CD4-positive, alpha-beta memory T cell (primary cell): ENCODE data around the gene CACHD1. TPM values are rescaled to one million over a fixed set of nuclear protein-coding genes. Genes with fewer than 3 reads are reported as not detected.

Source experiments
- CTCF ChIA-PET: fragments of 350-600 bp; sonication (Branson Sonifier 250); formaldehyde crosslinking; loops from one replicate; lab custom pipeline; 2021; ENCODE audit warnings: inconsistent platforms; ENCODE audit not compliant: partially characterized antibody; lab: Charles Lee
- POLR2A ChIA-PET: fragments of 350-600 bp; sonication (Branson Sonifier 250); formaldehyde crosslinking; loops from one replicate; lab custom pipeline; 2021; ENCODE audit not compliant: partially characterized antibody; lab: Charles Lee
- DNase-seq, 5 donors: peaks; one replicate each; pipeline versions ENCODE4 v3.0.0 to v3.0.0-alpha.2; 2020 to 2022; ENCODE audit warnings: mixed read lengths in 1 of 5
- H3K27ac ChIP-seq: one replicate; pipeline ENCODE4 v1.7.0; 2013; ENCODE audit warnings: low read depth, low read length
- H3K27me3 ChIP-seq: 2 replicates; pipeline ENCODE4 v1.7.0; 2013; ENCODE audit warnings: mild to moderate bottlenecking, low read length, moderate library complexity; ENCODE audit not compliant: insufficient read depth
- H3K36me3 ChIP-seq: 2 replicates; pipeline ENCODE4 v1.7.0; 2013; ENCODE audit warnings: mild to moderate bottlenecking, low read length, moderate library complexity; ENCODE audit not compliant: insufficient read depth
- H3K4me1 ChIP-seq: 2 replicates; pipeline ENCODE4 v1.7.0; 2013; ENCODE audit warnings: mild to moderate bottlenecking, low read length, moderate library complexity; ENCODE audit not compliant: insufficient read depth
- H3K4me3 ChIP-seq, 2 donors: one replicate each; pipeline ENCODE4 v1.7.0; 2013; ENCODE audit warnings: low read length in 2 of 2, mild to moderate bottlenecking in 1 of 2
- H3K9me3 ChIP-seq, 2 donors: one replicate each; pipeline ENCODE4 v1.7.0; 2013; ENCODE audit warnings: low read length in 2 of 2, control low read depth in 1 of 2; ENCODE audit not compliant: control insufficient read depth in 1 of 2
- H3K27ac Mint-ChIP-seq, 7 donors: one replicate each; pipeline ENCODE4 v1.8.0; 2020 to 2021; ENCODE audit warnings: mixed read lengths in 7 of 7, mild to moderate bottlenecking in 6 of 7, inconsistent platforms in 3 of 7, moderate library complexity in 3 of 7
- H3K27me3 Mint-ChIP-seq, 2 donors: one replicate each; pipeline ENCODE4 v1.8.0; 2020 to 2021; ENCODE audit warnings: mixed read lengths in 2 of 2
- H3K36me3 Mint-ChIP-seq, 2 donors: one replicate each; pipeline ENCODE4 v1.8.0; 2020 to 2021; ENCODE audit warnings: mixed read lengths in 2 of 2, inconsistent platforms in 1 of 2, mild to moderate bottlenecking in 1 of 2
- H3K4me1 Mint-ChIP-seq, 4 donors: one replicate each; pipeline ENCODE4 v1.8.0; 2020 to 2021; ENCODE audit warnings: mixed read lengths in 4 of 4, mild to moderate bottlenecking in 1 of 4
- H3K4me3 Mint-ChIP-seq, 8 donors: one replicate each; pipeline ENCODE4 v1.8.0; 2020 to 2021; ENCODE audit warnings: mixed read lengths in 8 of 8, mild to moderate bottlenecking in 7 of 8, moderate library complexity in 6 of 8, inconsistent platforms in 3 of 8
- H3K9me3 Mint-ChIP-seq, 8 donors: one replicate each; pipeline ENCODE4 v1.8.0; 2020 to 2021; ENCODE audit warnings: mixed read lengths in 8 of 8, mild to moderate bottlenecking in 5 of 8, inconsistent platforms in 3 of 8, moderate library complexity in 1 of 8
- intact Hi-C: fragments of 100-400 bp; cut with micrococcal nuclease; formaldehyde crosslinking; loops from one replicate; pipeline ENCODE4 v1.15.1; 2023
- polyA plus RNA-seq, 2 donors: library from polyadenylated mRNA; unstranded; fragments of 300-500 nt; fragmentation: Illumina TruSeq; gene quantifications; one replicate each; pipeline ENCODE4 v1.2.3, GENCODE V29; 2021
- total RNA-seq, 2 experiments: library from RNA; stranded (reverse); gene quantifications; one replicate each; pipeline ENCODE4 v1.2.3, GENCODE V29; 2021

The CACHD1 gene
- total and polyA plus RNA-seq, 4 experiments from 2014 or later: 0.11 to 0.17 TPM; not detected in 2

DNA sequence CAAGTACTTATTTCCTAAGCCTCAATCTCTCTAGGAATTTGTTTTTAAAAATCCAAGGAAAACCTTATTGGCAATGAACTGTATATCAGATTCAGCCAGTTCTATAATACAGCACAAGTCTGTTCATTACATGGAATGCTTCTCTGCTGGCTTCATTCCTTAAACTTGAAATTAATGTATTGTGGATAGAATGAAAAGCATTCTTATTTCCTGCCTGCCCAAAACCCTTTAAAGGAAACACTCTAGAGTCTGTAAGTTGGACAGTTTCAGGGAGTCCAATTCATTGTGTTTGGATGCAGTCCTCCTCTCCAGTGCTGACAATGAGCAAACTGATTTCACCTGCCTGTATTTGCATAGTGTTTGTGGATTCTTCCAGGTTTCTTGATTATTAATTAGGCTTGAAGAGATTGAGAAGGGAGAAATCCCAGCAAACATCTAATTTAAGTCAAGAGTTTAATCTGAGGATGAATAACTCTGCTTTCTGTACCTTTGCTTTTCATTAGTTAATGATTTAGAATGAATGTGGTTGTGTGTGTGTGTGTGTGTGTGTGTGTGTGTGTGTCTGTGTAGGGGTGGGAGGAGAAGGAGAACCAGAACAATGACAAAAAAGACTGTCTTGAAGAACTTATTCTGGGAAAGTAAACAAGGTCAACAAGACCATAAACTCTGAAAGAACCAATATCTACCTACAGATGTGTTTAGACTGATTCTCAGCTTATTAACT, 61.2 kb downstream of the CACHD1 start:
- Mint-ChIP-seq H3K36me3 (no peaks in the 10 kb centered on the region), H3K4me3 (peak overlapping the region in 1 of 8 donors; percentile 36), H3K4me1 (no peaks in the 10 kb centered on the region), H3K9me3 (peaks cover 0 to 4% (median 0%) of the 10 kb centered on the region in 8 donors), H3K27me3 (peaks cover 4 to 7% of the 10 kb centered on the region in 2 donors), H3K27ac (peak overlapping the region in 1 of 7 donors; percentile 17)
- CTCF ChIA-PET: no interaction called here
- Histone ChIP-seq H3K27me3 (no peaks in the 10 kb centered on the region), H3K4me1 (no peaks in the 10 kb centered on the region), H3K27ac (no peak overlapping the region), H3K36me3 (no peaks in the 10 kb centered on the region), H3K4me3 (no peak overlapping the region), H3K9me3 (no peaks in the 10 kb centered on the region)
- POLR2A ChIA-PET: no interaction called here
- DNase-seq: no peak
- intact Hi-C loops: no loop called here

DNA sequence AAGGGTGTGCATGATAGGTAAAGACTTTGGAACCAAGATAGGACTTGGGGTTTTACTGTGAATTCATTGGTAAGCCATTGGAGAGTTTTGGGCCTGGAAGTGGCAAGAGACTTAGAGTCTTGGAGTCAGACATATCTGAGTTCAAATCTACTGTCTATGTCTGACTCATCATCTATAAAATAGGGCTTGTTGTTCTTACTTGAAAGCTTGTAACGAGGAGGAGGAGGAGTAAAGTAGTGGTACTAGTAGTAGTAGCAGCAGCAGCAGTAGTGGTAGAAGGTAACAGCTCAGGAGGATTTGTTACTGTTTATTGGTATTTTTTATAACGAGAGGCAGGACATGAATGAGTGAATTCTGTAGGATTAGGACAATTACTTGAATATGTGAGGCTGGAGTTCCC, 62.7 kb downstream of the CACHD1 start:
- Histone ChIP-seq H3K4me1 (no peaks in the 10 kb centered on the region), H3K4me3 (no peak overlapping the region), H3K9me3 (no peaks in the 10 kb centered on the region), H3K36me3 (no peaks in the 10 kb centered on the region), H3K27ac (no peak overlapping the region), H3K27me3 (no peaks in the 10 kb centered on the region)
- POLR2A ChIA-PET: no interaction called here
- H3K36me3 Mint-ChIP-seq: no peaks in the 10 kb centered on the region
- no peak for DNase-seq
- H3K27me3 Mint-ChIP-seq: peaks cover 2 to 7% of the 10 kb centered on the region in 2 donors
- CTCF ChIA-PET: no interaction called here
- no peak overlapping the region for H3K4me3 Mint-ChIP-seq
- H3K4me1 Mint-ChIP-seq: no peaks in the 10 kb centered on the region
- intact Hi-C loops: no loop called here
- H3K9me3 Mint-ChIP-seq: peaks cover 0 to 4% (median 0%) of the 10 kb centered on the region in 8 donors
- no peak overlapping the region for H3K27ac Mint-ChIP-seq

- ChIA-PET CTCF (no interaction called here), POLR2A (no interaction called here)
- Mint-ChIP-seq H3K27me3 (peaks cover 6 to 7% of the 10 kb centered on the region in 2 donors), H3K4me1 (peaks cover 8 to 13% (median 9%) of the 10 kb centered on the region in 4 donors), H3K36me3 (no peaks in the 10 kb centered on the region), H3K4me3 (no peak overlapping the region), H3K27ac (no peak overlapping the region), H3K9me3 (peaks cover 0 to 4% (median 0%) of the 10 kb centered on the region in 8 donors)
- no peak for DNase-seq
- intact Hi-C loops: no loop called here
- Histone ChIP-seq H3K27ac (no peak overlapping the region), H3K4me1 (peaks cover 14% of the 10 kb centered on the region), H3K27me3 (no peaks in the 10 kb centered on the region), H3K36me3 (no peaks in the 10 kb centered on the region), H3K9me3 (no peaks in the 10 kb centered on the region), H3K4me3 (no peak overlapping the region)
These were observed 66.3 kb downstream of the CACHD1 start for GRCh38 chr1:64535938-64536835.

- peaks cover 6 to 7% of the 10 kb centered on the region in 2 donors for H3K27me3 Mint-ChIP-seq
- peaks cover 14% of the 10 kb centered on the region for H3K4me1 ChIP-seq
- ChIA-PET POLR2A (no interaction called here), CTCF (no interaction called here)
- no peaks in the 10 kb centered on the region for H3K9me3 ChIP-seq
- H3K36me3 Mint-ChIP-seq: no peaks in the 10 kb centered on the region
- H3K27me3 ChIP-seq: no peaks in the 10 kb centered on the region
- no peak overlapping the region for H3K4me3 Mint-ChIP-seq
- H3K27ac ChIP-seq: no peak overlapping the region
- H3K27ac Mint-ChIP-seq: no peak overlapping the region
- H3K4me3 ChIP-seq: no peak overlapping the region
- intact Hi-C loops: no loop called here
- DNase-seq: no peak
- H3K4me1 Mint-ChIP-seq: peaks cover 8 to 14% (median 11%) of the 10 kb centered on the region in 4 donors
- H3K9me3 Mint-ChIP-seq: peaks cover 0 to 4% (median 0%) of the 10 kb centered on the region in 8 donors
- H3K36me3 ChIP-seq: no peaks in the 10 kb centered on the region
These were observed 67.0 kb downstream of the CACHD1 start for GRCh38 chr1:64536836-64537490.

GRCh38 chr1:64537942-64538341, 68.0 kb downstream of the CACHD1 start:
- H3K4me1 Mint-ChIP-seq: peaks cover 8 to 14% (median 11%) of the 10 kb centered on the region in 4 donors
- H3K4me3 Mint-ChIP-seq: no peak overlapping the region
- Histone ChIP-seq H3K9me3 (no peaks in the 10 kb centered on the region), H3K36me3 (no peaks in the 10 kb centered on the region), H3K27ac (no peak overlapping the region), H3K4me3 (no peak overlapping the region), H3K4me1 (peaks cover 14% of the 10 kb centered on the region), H3K27me3 (no peaks in the 10 kb centered on the region)
- H3K27me3 Mint-ChIP-seq: peaks cover 6 to 7% of the 10 kb centered on the region in 2 donors
- ChIA-PET POLR2A (no interaction called here), CTCF (no interaction called here)
- no peak for DNase-seq
- H3K27ac Mint-ChIP-seq: no peak overlapping the region
- H3K9me3 Mint-ChIP-seq: peaks cover 0 to 2% (median 0%) of the 10 kb centered on the region in 8 donors
- intact Hi-C loops: no loop called here
- no peaks in the 10 kb centered on the region for H3K36me3 Mint-ChIP-seq

GRCh38 chr1:64538389-64538788, 68.5 kb downstream of the CACHD1 start:
- Histone ChIP-seq H3K27me3 (no peaks in the 10 kb centered on the region), H3K9me3 (no peaks in the 10 kb centered on the region), H3K4me1 (peaks cover 14% of the 10 kb centered on the region), H3K27ac (no peak overlapping the region), H3K4me3 (no peak overlapping the region), H3K36me3 (no peaks in the 10 kb centered on the region)
- intact Hi-C loops: no loop called here
- no peak overlapping the region for H3K27ac Mint-ChIP-seq
- H3K4me3 Mint-ChIP-seq: no peak overlapping the region
- DNase-seq: no peak
- POLR2A ChIA-PET: no interaction called here
- no peaks in the 10 kb centered on the region for H3K36me3 Mint-ChIP-seq
- H3K9me3 Mint-ChIP-seq: peaks cover 0 to 2% (median 0%) of the 10 kb centered on the region in 8 donors
- CTCF ChIA-PET: no interaction called here
- peaks cover 8 to 14% (median 11%) of the 10 kb centered on the region in 4 donors for H3K4me1 Mint-ChIP-seq
- peaks cover 6 to 7% of the 10 kb centered on the region in 2 donors for H3K27me3 Mint-ChIP-seq

GRCh38 chr1:64539289-64539688, 69.4 kb downstream of the CACHD1 start:
- no peaks in the 10 kb centered on the region for H3K9me3 ChIP-seq
- H3K4me1 Mint-ChIP-seq: peaks cover 9 to 18% (median 15%) of the 10 kb centered on the region in 4 donors
- no peak overlapping the region for H3K4me3 Mint-ChIP-seq
- no peaks in the 10 kb centered on the region for H3K36me3 ChIP-seq
- peaks cover 16% of the 10 kb centered on the region for H3K4me1 ChIP-seq
- H3K27me3 ChIP-seq: no peaks in the 10 kb centered on the region
- H3K9me3 Mint-ChIP-seq: peaks cover 0 to 1% (median 0%) of the 10 kb centered on the region in 8 donors
- H3K27ac Mint-ChIP-seq: no peak overlapping the region
- no peak overlapping the region for H3K4me3 ChIP-seq
- no peak for DNase-seq
- H3K27ac ChIP-seq: no peak overlapping the region
- ChIA-PET POLR2A (no interaction called here), CTCF (no interaction called here)
- H3K36me3 Mint-ChIP-seq: no peaks in the 10 kb centered on the region
- intact Hi-C loops: no loop called here
- peaks cover 6 to 7% of the 10 kb centered on the region in 2 donors for H3K27me3 Mint-ChIP-seq
